Activated CD4-positive, alpha-beta T cell treated with anti-CD3 and anti-CD28 coated beads, Interleukin-2, amount 50 U/mL, for 16 hours (primary cell): Measurements from ENCODE around the gene PIGQ.

Experiments used
- DNase-seq: peaks from one replicate; pipeline ENCODE4 v3.0.0-alpha.2; 2020

PIGQ gene

GRCh38 chr16:556474-557173 lies 13.1 kb upstream of the PIGQ start:
- no peak for DNase-seq

- DNase-seq = no peak
Measured at GRCh38 chr16:557463-558297, 12.1 kb upstream of the PIGQ start.

- no peak for DNase-seq
Measured at GRCh38 chr16:558298-559020, 11.3 kb upstream of the PIGQ start.

DNA sequence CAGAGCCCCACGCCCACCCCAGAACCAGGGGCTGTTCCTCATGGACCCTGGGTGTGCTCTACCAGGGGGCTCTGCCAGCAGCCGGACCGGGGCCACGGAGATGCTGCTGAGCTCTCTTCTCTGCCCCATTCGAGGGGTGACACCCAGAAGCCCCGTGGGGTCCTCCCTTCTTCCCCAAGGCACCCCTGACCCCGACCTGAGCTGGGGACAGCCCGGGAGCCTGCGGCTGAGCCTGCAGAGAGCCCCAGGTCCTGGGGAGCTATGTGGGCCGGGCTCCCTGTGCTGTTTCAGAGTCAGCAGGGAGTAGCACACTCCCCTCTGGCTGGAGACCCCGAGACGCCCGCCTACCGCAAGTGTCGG lies 10.8 kb upstream of the PIGQ start:
- no peak for DNase-seq

- DNase-seq = no peak
Measured at GRCh38 chr16:559411-560203, 10.2 kb upstream of the PIGQ start.

GRCh38 chr16:560204-560700 lies 9.5 kb upstream of the PIGQ start, which contains the start of gene PRR35:
PRR35 (plus strand) TSS chr16:560394; CDS start chr16:563295, 2,901 bp downstream.
- DNase-seq = no peak

GRCh38 chr16:560701-561412 lies 8.9 kb upstream of the PIGQ start:
- DNase-seq = no peak

DNA sequence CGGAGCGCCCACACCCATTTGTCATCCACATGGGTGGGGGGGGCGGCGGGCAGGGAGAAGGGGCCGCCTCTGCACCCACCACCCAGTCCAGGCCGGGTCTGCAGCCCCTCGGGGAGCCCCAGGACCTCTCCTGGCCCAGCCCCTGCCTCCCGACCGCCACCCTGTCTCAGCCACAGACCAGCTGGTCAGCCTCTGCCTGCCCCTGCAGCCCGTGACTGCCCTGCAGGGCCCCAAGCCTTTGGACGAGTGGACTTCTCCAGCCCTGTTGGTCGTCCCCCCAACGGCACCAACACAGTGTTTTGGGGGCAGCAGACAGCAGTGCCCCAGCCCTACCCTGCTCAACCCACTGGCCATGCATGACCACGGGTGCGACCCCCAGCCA lies 8.4 kb upstream of the PIGQ start:
- no peak for DNase-seq

DNA sequence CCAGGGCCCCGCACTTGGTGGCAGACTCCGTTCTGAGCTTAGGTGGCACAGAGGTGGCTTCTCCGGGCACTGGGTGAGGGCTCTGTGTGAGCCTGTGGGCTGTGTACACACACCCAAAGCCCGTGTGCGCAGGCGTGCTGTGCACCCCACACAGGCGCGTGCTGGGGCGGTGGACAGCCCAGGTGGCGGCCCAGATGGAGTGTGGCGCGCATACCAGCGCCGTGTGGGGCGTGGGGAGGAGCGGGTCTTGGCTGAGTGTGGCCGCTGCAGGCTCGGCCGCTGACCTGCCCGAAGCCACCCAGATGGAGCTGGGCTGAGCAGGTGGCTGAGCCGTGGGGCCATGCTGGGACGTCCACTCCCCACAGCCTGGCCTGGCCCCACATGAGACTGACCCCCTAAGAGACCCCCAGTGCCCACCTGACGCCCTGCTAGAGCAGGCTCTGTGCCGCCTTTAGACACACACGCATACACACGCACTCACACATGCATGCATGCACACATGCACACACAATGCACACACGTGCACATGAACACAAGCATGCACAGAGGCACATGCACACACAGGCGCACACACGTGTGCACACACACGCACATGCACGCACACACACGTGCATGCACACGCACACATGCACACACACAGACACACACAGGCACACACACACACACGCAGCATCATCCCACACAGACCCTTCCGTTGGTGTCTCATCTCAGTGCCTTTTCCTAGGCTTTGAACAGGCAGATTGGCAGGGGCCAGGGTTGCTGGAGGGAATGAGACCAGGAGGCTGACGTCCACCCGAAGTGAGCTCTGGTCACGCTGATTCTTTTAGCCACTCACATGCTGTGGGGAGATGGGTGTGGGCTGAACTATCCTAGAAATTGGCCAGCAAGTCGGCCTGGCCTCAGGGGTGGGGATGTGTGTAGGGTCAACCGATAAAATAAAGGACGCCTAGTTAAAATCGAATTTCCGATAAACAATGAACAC lies 7.5 kb upstream of the PIGQ start:
- DNase-seq = no peak

GRCh38 chr16:563072-563644 lies 6.6 kb upstream of the PIGQ start:
- DNase-seq = no peak

DNA sequence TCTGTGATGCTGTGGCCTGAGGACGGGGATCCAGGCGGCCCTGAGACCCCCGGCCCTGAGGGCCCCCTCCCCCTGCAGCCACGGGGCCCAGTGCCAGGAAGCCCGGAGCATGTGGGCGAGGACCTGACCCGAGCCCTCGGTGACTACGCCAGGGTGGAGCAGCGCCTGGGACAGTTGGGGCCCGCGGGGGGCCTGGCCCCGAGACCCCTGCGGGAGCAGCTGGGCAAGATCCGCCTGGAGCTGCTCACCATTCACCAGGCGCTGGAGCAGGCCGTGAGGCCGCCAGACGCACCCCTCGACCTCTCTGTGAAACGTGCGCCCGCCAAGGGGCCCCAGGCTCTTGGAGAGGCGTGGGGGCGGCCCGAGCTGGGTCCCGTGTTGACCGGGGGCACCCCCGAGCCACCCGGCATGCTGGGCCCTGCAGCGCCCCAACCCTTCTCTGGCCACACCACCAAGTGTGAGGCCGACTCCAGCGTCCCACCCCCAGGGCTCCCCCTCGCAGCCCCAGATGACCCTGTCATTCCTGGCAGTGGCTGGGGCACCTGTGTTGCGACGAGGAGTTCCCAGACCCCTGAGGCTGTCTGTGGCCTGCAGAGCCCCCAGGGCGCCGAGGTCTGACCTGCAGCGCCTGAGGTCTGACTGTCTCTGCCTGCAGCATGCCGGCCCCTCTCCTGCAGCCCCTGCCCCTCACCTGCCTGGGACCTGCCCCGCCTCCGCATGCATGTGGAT lies 4.9 kb upstream of the PIGQ start:
- no peak for DNase-seq

- no peak for DNase-seq
Measured at GRCh38 chr16:565419-566330, 4.1 kb upstream of the PIGQ start.

DNA sequence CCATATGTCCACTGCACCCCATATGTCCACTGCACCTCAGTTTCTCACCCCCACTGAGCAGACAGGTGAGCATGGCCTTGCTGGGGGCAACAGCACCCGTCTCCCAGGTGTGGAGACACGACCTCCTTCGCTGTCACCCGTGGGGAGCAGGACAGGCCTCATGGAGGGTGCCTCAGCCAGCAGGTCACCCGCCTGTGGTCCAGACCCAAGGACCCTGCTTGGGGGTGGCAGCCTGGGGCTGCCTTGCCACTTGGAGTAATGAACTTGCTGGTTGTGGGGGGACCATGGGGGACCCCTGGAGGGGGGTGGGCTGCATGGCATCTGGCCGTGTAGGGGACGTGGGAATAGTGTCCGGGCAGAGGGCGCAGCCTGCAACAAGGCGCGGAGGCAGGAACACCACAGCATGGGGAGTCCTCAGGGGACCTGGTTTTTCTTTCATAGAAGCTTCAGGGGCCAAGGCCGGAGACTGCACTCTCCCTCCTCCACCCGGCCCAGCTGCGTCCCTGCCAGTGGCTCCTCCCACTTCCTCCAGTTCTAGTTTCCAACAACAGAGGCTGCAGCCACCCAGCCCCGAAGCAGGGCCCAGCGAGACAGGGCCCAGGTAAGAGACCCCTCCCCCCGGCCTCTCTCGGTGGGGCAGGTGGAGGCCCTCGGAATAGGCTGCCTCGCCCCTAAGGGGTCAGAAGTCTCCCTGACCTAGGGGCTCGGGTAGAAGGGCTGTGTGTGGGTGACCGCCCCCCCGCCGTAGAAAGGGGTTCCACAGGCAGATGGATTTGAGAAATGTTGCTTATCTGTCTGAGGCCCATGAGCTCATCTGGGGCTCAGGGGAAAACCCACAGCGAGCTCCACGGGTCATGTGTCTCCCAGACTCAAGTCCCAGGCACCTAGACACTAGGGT lies 3.0 kb upstream of the PIGQ start, which contains the start of gene NHLRC4:
Gene NHLRC4 (plus strand): TSS at position 531 of the 898 bp plus-strand sequence. CDS start 1,043 bp downstream, outside the sequence.
- DNase-seq = peak; percentile 57

DNA sequence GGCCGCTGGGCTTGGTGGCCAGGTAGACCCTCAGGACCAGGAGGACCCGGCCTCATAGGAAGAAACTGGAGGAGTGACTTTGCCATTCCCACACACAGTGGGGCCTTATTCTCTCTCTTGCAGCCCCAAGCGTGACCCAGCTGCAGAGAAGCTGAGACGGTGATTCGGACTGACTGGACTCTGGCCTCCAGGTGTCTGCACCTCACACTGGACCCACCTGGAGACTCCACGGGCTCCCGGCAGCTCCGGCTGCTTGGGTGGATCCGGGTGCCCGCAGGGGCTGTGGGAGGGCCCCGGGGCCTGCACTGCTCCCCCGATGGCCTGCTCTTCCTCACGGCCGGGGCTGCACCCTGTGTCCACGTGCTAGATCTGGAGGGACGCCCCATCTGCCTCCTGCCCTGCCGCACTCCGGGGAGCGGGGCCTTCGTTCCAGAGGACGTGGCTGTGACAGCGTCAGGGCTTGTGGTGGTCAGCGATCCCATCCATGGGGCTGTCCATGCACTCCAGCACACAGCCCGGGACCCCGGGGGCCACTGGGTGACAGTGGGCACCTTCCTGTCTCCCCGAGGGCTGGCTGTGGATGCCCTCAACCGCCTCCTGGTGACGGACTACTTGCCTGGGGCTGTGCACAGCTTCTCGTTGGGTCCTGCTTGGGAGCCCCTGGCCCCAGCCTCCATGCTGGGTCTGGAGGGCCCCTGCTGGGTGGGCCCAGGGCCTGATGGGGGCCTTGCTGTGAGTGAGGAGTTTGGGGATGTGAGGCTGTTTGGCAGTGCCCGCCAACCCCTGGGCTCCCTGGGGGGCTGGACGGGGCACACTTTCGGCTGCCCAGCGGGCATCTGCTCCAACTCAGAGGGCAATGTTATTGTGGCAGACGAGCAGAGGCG lies 2.2 kb upstream of the PIGQ start:
- no peak for DNase-seq

GRCh38 chr16:568401-569258 lies 1.1 kb upstream of the PIGQ start:
- no peak for DNase-seq
